Hepatocyte (in vitro differentiated cells): ENCODE measurements around the gene ZW10.

Experiments
- EZH2phosphoT487 ChIP-seq: fragments of 200-600 bp; sonication (generic); IDR thresholded peaks from one replicate; pipeline ENCODE4 v1.6.1; 2018; ENCODE audit warnings: antibody characterized with exemption, mild to moderate bottlenecking, low read depth, moderate library complexity; ENCODE audit not compliant: unreplicated experiment, severe bottlenecking
- TF ChIP-seq, protein P1 (sequence below): fragments of 200-600 bp; sonication (generic); IDR thresholded peaks from 2 replicates; pipeline ENCODE4 v1.5.1; 2016; ENCODE audit warnings: antibody characterized with exemption, mild to moderate bottlenecking; ENCODE audit not compliant: poor library complexity

DNA sequence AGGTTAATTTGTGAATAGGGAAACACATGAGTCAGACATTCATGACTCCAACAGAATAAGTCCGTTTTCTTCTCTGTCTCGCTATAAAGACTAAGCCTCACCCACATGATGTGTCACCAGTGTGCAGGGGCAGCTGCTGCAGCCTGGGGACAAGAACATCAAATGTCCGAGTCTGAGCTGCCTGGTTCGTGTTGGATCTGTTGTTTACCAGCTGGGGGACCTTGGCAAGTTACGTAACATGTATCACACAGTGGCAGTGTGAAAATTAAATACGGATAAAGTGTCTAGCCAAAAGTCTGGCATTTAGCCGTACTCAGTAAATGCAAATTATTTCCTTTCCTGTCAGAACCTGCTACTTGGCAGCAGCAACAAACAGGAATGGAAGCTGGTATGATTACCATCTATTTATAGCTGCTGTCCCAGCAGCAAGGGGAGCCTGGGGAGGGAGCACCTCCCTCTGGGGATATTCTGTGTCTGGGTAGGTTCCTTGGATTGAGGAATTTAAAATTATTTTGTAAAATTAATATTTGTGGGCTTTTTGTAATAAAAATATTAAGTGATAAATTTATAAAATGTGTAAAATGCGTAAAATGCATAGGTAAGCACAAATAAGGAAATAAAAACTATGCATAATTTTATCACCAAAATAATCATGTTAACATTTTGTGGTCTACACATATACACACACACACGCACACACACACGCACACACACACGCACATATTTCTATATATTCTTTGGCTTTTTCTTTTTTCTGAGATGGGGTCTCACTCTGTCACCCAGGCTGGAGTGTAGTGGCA lies 4.8 kb upstream of the ZW10 start:
- TF ChIP-seq EZH2phosphoT487: no peak
- TF ChIP-seq, protein P1, sequence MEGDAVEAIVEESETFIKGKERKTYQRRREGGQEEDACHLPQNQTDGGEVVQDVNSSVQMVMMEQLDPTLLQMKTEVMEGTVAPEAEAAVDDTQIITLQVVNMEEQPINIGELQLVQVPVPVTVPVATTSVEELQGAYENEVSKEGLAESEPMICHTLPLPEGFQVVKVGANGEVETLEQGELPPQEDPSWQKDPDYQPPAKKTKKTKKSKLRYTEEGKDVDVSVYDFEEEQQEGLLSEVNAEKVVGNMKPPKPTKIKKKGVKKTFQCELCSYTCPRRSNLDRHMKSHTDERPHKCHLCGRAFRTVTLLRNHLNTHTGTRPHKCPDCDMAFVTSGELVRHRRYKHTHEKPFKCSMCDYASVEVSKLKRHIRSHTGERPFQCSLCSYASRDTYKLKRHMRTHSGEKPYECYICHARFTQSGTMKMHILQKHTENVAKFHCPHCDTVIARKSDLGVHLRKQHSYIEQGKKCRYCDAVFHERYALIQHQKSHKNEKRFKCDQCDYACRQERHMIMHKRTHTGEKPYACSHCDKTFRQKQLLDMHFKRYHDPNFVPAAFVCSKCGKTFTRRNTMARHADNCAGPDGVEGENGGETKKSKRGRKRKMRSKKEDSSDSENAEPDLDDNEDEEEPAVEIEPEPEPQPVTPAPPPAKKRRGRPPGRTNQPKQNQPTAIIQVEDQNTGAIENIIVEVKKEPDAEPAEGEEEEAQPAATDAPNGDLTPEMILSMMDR: no peak
